Activated T-cell treated with anti-CD3 and anti-CD28 coated beads for 48 hours (primary cell): Measurements from ENCODE around the gene ADRA2C.

Experiments used
- DNase-seq: peaks from one replicate; pipeline ENCODE4 v3.0.0-alpha.2; 2020; ENCODE audit warnings: low read depth

ADRA2C gene

DNA sequence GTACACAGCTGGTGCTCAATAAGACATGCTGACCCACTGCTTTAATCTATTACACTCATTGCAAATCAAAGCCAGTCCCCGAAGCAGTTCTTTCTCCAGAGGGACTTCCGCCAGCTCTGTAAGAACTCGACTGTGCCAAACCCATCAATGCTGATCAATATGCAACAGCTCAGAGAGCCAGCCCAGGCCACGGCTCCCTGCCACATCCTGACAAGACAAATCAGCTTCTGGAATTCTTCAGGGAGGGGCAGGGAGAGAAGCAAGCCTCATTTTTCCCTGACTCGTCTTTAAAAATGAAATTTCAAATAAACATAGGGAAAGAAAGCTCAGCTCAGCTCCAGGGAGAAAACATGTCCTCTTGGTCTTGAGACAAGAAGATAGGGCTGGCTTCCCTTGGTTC lies 5.3 kb upstream of the ADRA2C start:
- no peak for DNase-seq

DNA sequence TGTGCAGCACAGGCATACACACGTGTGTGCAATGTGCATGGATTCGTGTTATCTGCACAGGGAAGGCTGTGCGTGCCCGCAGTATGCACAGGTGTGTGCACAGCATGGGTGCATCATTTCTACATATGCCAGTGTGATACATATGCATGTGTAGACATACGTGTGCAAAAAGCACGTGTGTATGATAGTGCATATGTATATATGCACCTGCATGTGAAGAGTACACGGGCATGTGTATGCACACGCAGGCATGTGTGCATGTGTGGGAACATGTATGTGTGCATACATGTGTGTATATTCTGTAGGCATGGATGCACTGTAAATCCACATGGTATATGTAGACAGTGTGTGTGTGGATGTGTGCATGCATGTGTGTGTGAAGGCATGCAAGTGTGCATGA lies 3.9 kb upstream of the ADRA2C start:
- no peak for DNase-seq

DNA sequence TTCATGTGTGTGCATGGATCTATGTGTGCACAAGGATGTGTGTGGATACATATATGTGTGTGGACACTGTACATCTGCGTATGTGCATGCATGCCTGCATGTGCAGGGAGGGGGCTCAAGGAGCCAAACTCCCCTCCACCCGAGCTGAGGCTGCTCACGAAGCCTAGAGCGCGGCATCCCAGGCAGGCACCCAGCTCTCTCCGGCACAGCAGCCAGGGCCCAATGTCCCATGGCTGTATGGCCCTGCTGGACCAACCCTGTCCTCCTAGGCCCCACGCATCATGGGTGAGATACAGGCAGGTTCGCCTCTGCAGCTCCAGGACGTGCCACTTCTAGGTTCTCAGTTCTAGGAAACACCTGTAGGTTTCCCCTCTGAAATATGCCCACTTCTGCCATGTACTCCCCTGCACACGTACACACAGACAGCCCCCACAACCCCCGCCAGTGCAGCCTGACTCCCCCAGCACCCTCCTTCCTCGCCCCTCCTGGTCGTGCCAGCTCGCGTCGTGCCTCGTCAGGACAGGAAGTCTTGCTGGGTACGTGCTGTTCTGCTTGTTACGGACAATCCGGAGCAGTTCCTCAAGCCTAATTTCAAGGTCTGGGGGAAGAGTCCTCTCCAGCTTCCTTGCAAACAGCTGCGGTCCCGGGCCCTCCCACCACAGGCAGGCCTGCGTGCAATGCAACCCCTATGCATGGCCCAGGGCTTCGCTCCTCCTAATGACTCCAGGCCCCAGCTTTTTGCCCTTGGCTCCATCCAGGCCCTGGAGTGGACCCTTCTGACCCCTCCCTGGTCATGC lies 3.2 kb upstream of the ADRA2C start:
- DNase-seq, result no peak

- peak; percentile 18 for DNase-seq
Observed at GRCh38 chr4:3765271-3766035, 732 bp upstream of the ADRA2C start.

DNA sequence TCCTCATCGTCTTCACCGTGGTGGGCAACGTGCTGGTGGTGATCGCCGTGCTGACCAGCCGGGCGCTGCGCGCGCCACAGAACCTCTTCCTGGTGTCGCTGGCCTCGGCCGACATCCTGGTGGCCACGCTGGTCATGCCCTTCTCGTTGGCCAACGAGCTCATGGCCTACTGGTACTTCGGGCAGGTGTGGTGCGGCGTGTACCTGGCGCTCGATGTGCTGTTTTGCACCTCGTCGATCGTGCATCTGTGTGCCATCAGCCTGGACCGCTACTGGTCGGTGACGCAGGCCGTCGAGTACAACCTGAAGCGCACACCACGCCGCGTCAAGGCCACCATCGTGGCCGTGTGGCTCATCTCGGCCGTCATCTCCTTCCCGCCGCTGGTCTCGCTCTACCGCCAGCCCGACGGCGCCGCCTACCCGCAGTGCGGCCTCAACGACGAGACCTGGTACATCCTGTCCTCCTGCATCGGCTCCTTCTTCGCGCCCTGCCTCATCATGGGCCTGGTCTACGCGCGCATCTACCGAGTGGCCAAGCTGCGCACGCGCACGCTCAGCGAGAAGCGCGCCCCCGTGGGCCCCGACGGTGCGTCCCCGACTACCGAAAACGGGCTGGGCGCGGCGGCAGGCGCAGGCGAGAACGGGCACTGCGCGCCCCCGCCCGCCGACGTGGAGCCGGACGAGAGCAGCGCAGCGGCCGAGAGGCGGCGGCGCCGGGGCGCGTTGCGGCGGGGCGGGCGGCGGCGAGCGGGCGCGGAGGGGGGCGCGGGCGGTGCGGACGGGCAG lies 792 bp downstream of the ADRA2C start:
- no peak for DNase-seq

GRCh38 chr4:3767570-3768288 lies 1.5 kb downstream of the ADRA2C start:
- no peak for DNase-seq

GRCh38 chr4:3768842-3769641 lies 2.9 kb downstream of the ADRA2C start:
- no peak for DNase-seq

GRCh38 chr4:3769642-3770184 lies 3.5 kb downstream of the ADRA2C start:
- DNase-seq, result no peak

DNA sequence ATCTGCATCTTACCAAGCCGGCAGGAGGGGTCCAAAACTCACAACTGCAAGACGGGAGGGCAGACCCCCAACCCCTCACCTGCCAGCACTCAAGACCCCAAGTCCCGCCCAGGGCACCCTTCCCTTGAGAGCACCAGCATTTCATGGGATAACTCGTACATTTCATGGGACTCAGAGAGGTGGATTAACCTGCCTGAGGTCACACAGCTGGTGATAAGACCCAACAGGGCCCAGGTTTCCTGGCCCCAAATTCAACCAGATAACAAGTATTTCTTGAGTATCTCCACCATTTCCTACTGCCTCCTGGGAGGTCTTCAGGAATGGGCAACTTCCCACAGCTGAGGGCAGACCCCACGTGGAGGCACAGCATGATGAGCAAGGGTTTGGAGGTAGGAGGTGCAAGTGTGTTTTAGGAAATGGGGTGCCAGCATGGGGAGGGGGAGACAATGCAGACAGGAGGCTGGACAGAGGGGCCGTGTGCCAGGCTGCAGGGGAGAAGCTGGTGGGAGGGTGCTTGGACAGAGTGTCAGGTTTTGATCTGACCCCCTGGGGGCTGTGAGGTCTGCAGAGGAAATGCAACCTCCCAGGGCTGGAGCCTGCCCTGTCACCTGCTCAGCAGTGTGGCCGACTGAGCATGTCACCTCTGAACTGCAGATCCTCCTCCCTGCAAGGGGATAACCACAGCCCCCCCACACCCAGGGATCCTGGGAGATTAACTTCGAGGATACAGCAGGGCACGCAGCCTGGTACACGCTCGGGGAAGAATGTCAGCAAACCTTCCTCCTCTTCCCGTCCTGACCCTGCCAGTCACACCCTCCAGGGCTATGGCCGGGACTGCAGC lies 4.4 kb downstream of the ADRA2C start:
- DNase-seq, result no peak

- no peak for DNase-seq
Observed at GRCh38 chr4:3771164-3771809, 5.1 kb downstream of the ADRA2C start.

DNA sequence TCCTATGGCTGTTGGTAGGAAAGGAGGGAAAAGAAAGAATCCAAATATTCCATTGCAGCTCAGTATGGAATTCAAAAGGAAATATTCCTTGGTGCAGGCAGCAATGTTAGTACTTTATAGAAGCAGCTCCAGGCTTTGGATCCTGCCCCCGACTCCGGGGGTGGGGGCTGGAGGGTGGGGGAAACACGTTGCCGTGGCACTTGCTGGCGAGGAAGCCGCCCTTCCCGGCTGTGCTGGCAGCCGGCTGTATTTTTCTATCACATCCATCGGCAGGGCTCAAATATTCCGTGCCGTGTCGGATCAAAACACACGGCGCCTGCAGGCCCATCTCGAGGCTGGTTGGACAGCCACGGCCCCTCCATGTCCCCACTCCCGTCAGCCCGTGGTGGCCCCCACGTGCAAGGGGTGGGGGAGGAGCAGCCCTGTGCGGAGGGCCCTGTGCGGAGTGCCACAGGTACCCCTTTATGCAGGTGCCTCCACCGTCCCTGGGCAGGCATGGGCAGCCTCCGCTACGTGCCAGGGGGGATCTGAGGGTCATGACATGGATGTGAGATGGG lies 5.8 kb downstream of the ADRA2C start:
- DNase-seq, result no peak

- DNase-seq, result no peak
Observed at GRCh38 chr4:3772632-3773031, 6.4 kb downstream of the ADRA2C start.

GRCh38 chr4:3773552-3774001 lies 7.4 kb downstream of the ADRA2C start:
- no peak for DNase-seq

DNA sequence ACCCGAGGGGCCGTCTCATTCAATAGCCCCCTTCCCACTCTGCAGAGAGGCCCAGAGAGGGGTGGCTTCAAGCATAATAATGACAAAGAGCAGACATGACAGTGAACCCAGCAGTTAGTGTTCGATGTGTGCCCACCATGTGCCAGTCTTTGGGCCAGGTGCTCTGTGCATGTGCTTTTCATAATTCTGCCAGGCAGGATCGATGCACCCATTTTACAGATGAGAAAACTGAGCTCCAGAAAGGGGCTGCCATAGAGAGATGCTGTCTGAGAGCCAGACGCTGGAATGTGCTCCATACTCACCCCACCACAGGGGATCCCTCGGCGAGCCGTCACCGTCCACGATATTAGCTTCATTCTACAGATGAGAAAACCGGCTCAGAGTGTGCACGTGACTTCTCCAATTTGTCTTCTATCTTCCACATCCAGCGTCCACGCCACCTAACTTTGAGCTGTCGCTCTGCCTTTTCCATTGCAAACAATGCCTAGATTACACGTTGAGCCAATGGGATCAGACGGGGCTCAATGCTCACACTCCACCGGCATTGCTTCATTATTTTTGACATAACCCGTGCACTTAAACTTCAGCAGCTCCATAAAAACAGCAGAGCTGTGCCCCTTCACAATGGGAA lies 8.2 kb downstream of the ADRA2C start:
- DNase-seq, result no peak

DNA sequence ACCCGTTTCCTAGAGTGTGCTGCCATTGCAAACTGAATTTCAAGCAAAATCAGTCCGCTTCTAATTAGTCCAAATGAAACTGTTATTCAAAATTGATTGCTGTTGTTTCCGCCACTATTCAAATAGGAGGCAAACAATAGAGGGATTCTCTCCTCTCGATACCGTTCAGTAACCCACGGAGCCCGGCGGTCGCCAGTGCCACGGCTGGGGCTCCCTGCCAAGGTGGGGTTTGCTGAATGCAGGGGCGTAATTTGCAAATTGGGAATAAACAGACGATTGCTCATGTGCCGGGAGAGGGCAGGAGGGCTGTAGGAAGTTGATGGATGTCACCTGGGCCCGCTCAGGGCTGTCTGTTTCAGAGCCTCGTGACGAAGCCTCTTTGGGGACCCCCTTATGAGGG lies 8.8 kb downstream of the ADRA2C start:
- DNase-seq, result no peak

- no peak for DNase-seq
Observed at GRCh38 chr4:3775576-3775975, 9.4 kb downstream of the ADRA2C start.

GRCh38 chr4:3776166-3777032 lies 10.2 kb downstream of the ADRA2C start:
- no peak for DNase-seq

GRCh38 chr4:3777033-3777390 lies 10.8 kb downstream of the ADRA2C start:
- no peak for DNase-seq
